GM12878 (cell line): ENCODE data around the gene TFF1. TPM values are rescaled to one million over a fixed set of nuclear protein-coding genes. Genes with fewer than 3 reads are reported as not detected.
A peak's percentile ranks its signal among the peaks of the same experiment; 100 is the strongest.

Experiments
- CBX5 ChIP-seq: sonication (generic); IDR thresholded peaks from 2 replicates; pipeline ENCODE4 v1.6.1; 2016; ENCODE audit warnings: low read depth, moderate library complexity, mild to moderate bottlenecking, inconsistent platforms
- CEBPZ ChIP-seq: fragments of 150-350 bp; IDR thresholded peaks from 2 replicates; pipeline ENCODE4 v1.6.1; 2016; ENCODE audit warnings: low read depth, low read length
- GABPA ChIP-seq: IDR thresholded peaks from 2 replicates; pipeline ENCODE4 v1.6.1; 2014; ENCODE audit warnings: antibody characterized with exemption, low read depth, mild to moderate bottlenecking, inconsistent platforms
- MEF2B ChIP-seq: fragments of 450-650 bp; IDR thresholded peaks from 2 replicates; pipeline ENCODE4 v1.6.1; 2018; ENCODE audit warnings: mild to moderate bottlenecking, moderate library complexity; ENCODE audit not compliant: partially characterized antibody, poor library complexity, severe bottlenecking
- NBN ChIP-seq: fragments of 450-650 bp; IDR thresholded peaks from 2 replicates; pipeline ENCODE4 v1.6.1; 2016
- STAT3 ChIP-seq: IDR thresholded peaks from 2 replicates; pipeline ENCODE4 v1.6.1; 2011; ENCODE audit warnings: low read depth, low read length, improper control_type of control experiment
- ZBTB40 ChIP-seq: fragments of 450-650 bp; IDR thresholded peaks from 2 replicates; pipeline ENCODE4 v1.6.1; 2016; ENCODE audit warnings: mild to moderate bottlenecking, moderate library complexity, borderline replicate concordance
- ZNF207 ChIP-seq: fragments of 450-650 bp; IDR thresholded peaks from 2 replicates; pipeline ENCODE4 v1.6.1; 2014; ENCODE audit warnings: antibody characterized with exemption, mild to moderate bottlenecking, borderline replicate concordance
- ZNF384 ChIP-seq: IDR thresholded peaks from 2 replicates; pipeline ENCODE4 v1.6.1; 2012; ENCODE audit warnings: low read depth, mild to moderate bottlenecking, low read length, improper control_type of control experiment, borderline replicate concordance
- polyA plus RNA-seq, 11 experiments: library from polyadenylated mRNA; depleted of rRNA in 4 of 11; unstranded in 6 of 11; stranded (reverse) in 5 of 11; fragments of >200 nt; fragmentation: Nextera tagmentation in 4 of 11; fragmentation: Illumina TruSeq in 1 of 11; extraction: Ambion mirVana in 4 of 11; extraction: Trizol in 1 of 11; gene quantifications; 1 replicate in 1 of 11; 2 replicates in 10 of 11; pipeline versions ENCODE4 v1.2.1 to v1.2.3, GENCODE V29; 2011 to 2016; ENCODE audit warnings: inconsistent platforms in 2 of 11, missing spikeins in 2 of 11, low read depth in 1 of 11
- total RNA-seq, 4 experiments: library from RNA; depleted of rRNA in 3 of 4; stranded (reverse); fragments of >200 nt in 3 of 4; fragmentation: Illumina TruSeq in 1 of 4; extraction: Trizol in 1 of 4; gene quantifications; 2 replicates each; pipeline versions ENCODE4 v1.2.1 to v1.2.3, GENCODE V29; 2013 to 2021
- TF ChIP-seq, protein P1 (sequence below): fragments of 450-650 bp; IDR thresholded peaks from 2 replicates; pipeline ENCODE4 v1.6.1; 2017; ENCODE audit warnings: antibody characterized with exemption, mild to moderate bottlenecking, moderate library complexity

Gene TFF1
- total and polyA plus RNA-seq, 10 of the 15 experiments (the other 5 are each of a cell fraction or from before 2014, with no cell fraction given) = 0.13 TPM; not detected in 9

DNA sequence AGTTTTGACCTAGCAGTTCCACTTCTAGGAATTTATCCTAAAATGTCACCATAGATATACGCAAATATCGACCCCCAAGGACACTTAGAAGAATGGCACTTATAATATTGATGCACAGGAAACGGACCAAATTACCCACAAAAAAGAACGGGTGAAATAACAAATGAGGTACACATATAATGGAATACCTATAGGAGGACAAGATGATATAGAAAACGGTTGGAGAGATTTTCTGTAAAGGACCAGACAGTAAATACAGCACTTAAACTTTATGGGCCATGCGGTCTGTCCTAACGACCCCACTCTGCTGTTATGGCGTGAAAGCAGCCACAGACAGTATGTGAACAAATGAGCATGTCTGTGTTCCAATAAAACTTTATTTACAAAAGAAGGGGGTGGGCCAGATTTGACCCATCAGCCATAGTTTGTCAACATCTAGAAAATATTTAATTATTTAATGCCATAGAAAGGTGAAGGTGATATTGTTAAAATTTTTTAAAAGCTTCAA is 27.2 kb upstream of the TFF1 start (continued):
- TF ChIP-seq ZBTB40 (peak; percentile 98), ZNF384 (no peak), ZNF207 (no peak), CEBPZ (no peak), MEF2B (peak; percentile 20), CBX5 (0 out of 2 replicates have a peak, but pooled peaks have one; percentile 72), STAT3 (no peak), GABPA (no peak), NBN (peak; percentile 32; the same call in 1 of the 2 replicates)
- TF ChIP-seq, protein P1, sequence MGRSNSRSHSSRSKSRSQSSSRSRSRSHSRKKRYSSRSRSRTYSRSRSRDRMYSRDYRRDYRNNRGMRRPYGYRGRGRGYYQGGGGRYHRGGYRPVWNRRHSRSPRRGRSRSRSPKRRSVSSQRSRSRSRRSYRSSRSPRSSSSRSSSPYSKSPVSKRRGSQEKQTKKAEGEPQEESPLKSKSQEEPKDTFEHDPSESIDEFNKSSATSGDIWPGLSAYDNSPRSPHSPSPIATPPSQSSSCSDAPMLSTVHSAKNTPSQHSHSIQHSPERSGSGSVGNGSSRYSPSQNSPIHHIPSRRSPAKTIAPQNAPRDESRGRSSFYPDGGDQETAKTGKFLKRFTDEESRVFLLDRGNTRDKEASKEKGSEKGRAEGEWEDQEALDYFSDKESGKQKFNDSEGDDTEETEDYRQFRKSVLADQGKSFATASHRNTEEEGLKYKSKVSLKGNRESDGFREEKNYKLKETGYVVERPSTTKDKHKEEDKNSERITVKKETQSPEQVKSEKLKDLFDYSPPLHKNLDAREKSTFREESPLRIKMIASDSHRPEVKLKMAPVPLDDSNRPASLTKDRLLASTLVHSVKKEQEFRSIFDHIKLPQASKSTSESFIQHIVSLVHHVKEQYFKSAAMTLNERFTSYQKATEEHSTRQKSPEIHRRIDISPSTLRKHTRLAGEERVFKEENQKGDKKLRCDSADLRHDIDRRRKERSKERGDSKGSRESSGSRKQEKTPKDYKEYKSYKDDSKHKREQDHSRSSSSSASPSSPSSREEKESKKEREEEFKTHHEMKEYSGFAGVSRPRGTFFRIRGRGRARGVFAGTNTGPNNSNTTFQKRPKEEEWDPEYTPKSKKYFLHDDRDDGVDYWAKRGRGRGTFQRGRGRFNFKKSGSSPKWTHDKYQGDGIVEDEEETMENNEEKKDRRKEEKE = no peak
- TF ChIP-seq, all 136 proteins: peak for 15
